A549 (cell line): Measurements from ENCODE around the gene DLX1. TPM values are rescaled to one million over a fixed set of nuclear protein-coding genes. Genes with fewer than 3 reads are reported as not detected.

Source experiments
- ATAC-seq, 2 experiments: fragments of 200-7000 bp in 1 of 2; fragments of >200 bp in 1 of 2; cut with Nextera tagmentation in 1 of 2; cut with Tn5 transposase in 1 of 2; 3 replicates each; pipeline versions ENCODE4 v1.8.0 to v1.9.1; 2018 to 2020; ENCODE audit warnings: mild to moderate bottlenecking in 1 of 2, moderate library complexity in 1 of 2
- CTCF ChIA-PET: fragments of 300-600 bp; sonication (Branson Sonifier 250); formaldehyde crosslinking; extraction: SDS; loops from one replicate; lab custom pipeline; 2021; ENCODE audit warnings: antibody characterized with exemption, inconsistent platforms; lab: Yijun Ruan, JAX
- POLR2A ChIA-PET: fragments of 350-600 bp; formaldehyde crosslinking; extraction: SDS; loops from one replicate; lab custom pipeline; 2021; ENCODE audit warnings: antibody characterized with exemption, inconsistent platforms; lab: Yijun Ruan, JAX
- DNase-seq, 2 experiments: peaks; one replicate each; pipeline versions ENCODE4 v3.0.0 to v3.0.0-alpha.2; 2011 to 2016; ENCODE audit warnings: low read depth in 1 of 2, low spot score in 1 of 2
- FAIRE-seq: peaks from 2 replicates; lab custom pipeline; 2011; peaks lifted over from hg19 to GRCh38; lab: Jason Lieb, UNC
- H3K27ac ChIP-seq, 2 experiments: fragments of >200 bp; sonication (Bioruptor Twin); formaldehyde crosslinking; 3 replicates each; pipeline ENCODE4 v1.5.1; 2016 to 2017
- H3K4me1 ChIP-seq: fragments of >200 bp; sonication (Bioruptor Twin); formaldehyde crosslinking; 3 replicates; pipeline ENCODE4 v1.6.1; 2016
- H3K4me2 ChIP-seq: fragments of >200 bp; sonication (Bioruptor Twin); formaldehyde crosslinking; 3 replicates; pipeline ENCODE4 v1.6.1; 2016
- H3K4me3 ChIP-seq: fragments of >200 bp; sonication (Bioruptor Twin); formaldehyde crosslinking; 3 replicates; pipeline ENCODE4 v1.5.1; 2016
- H3K9me3 ChIP-seq: fragments of >200 bp; sonication (Bioruptor Twin); formaldehyde crosslinking; 3 replicates; pipeline ENCODE4 v1.6.1; 2016
- ATOH8 ChIP-seq: fragments of 250-450 bp; sonication (Bioruptor Pico); IDR thresholded peaks from 2 replicates; pipeline ENCODE4 v1.5.0; 2020; ENCODE audit warnings: low read depth, mild to moderate bottlenecking, moderate library complexity
- CEBPB ChIP-seq, 2 experiments: fragments of >200 bp in 1 of 2; sonication (Bioruptor Twin) in 1 of 2; formaldehyde crosslinking in 1 of 2; IDR thresholded peaks; 2 replicates each; pipeline ENCODE4 v1.6.1; 2012 to 2016
- ELK1 ChIP-seq: fragments of 150-350 bp; IDR thresholded peaks from 2 replicates; pipeline ENCODE4 v1.6.1; 2014; ENCODE audit warnings: low read depth, mild to moderate bottlenecking, low read length
- EP300 ChIP-seq, 2 experiments: fragments of >200 bp; sonication (Bioruptor Twin); formaldehyde crosslinking; IDR thresholded peaks; 2 replicates in 1 of 2; 3 replicates in 1 of 2; pipeline ENCODE4 v1.6.1; 2016 to 2017
- FOSB ChIP-seq: fragments of 250-450 bp; sonication (Bioruptor Pico); IDR thresholded peaks from 2 replicates; pipeline ENCODE4 v1.5.0; 2020; ENCODE audit warnings: mild to moderate bottlenecking, moderate library complexity
- FOSL2 ChIP-seq, 2 experiments: fragments of 450-650 bp in 1 of 2; fragments of >200 bp in 1 of 2; sonication (Bioruptor Twin) in 1 of 2; formaldehyde crosslinking; IDR thresholded peaks; 2 replicates each; pipeline versions ENCODE4 v1.5.0 to v1.6.1; 2016 to 2020; ENCODE audit warnings: mild to moderate bottlenecking in 1 of 2, moderate library complexity in 1 of 2
- HDAC2 ChIP-seq: fragments of 200-600 bp; sonication (generic); IDR thresholded peaks from 2 replicates; pipeline ENCODE4 v1.6.1; 2016
- HEYL ChIP-seq: fragments of 250-450 bp; sonication (Bioruptor Pico); IDR thresholded peaks from 2 replicates; pipeline ENCODE4 v1.8.0; 2021; ENCODE audit warnings: mild to moderate bottlenecking, moderate library complexity
- HOXB5 ChIP-seq: fragments of 250-450 bp; sonication (Bioruptor Pico); IDR thresholded peaks from 2 replicates; pipeline ENCODE4 v1.5.0; 2020; ENCODE audit warnings: mild to moderate bottlenecking, moderate library complexity
- JUNB ChIP-seq: fragments of >200 bp; sonication (Bioruptor Twin); formaldehyde crosslinking; IDR thresholded peaks from 2 replicates; pipeline ENCODE4 v1.6.1; 2016
- MYC ChIP-seq: IDR thresholded peaks from 2 replicates; pipeline ENCODE4 v1.6.1; 2012; ENCODE audit warnings: mild to moderate bottlenecking, inconsistent platforms, low read length, improper control_type of control experiment, borderline replicate concordance
- NPAS2 ChIP-seq: fragments of 250-450 bp; sonication (Bioruptor Pico); IDR thresholded peaks from 2 replicates; pipeline ENCODE4 v1.8.0; 2022; ENCODE audit warnings: mild to moderate bottlenecking, moderate library complexity, borderline replicate concordance
- POLR2A ChIP-seq: IDR thresholded peaks from 2 replicates; pipeline ENCODE4 v1.6.1; 2012; ENCODE audit warnings: mild to moderate bottlenecking, low read length
- POLR2AphosphoS2 ChIP-seq: conservative IDR thresholded peaks from 2 replicates; pipeline ENCODE4 v1.6.1; 2012; ENCODE audit warnings: low read length, improper control_type of control experiment, inconsistent platforms
- RAD21 ChIP-seq, 2 experiments: fragments of >200 bp in 1 of 2; sonication (Bioruptor Twin) in 1 of 2; formaldehyde crosslinking in 1 of 2; IDR thresholded peaks in 1 of 2; conservative IDR thresholded peaks in 1 of 2; 2 replicates in 1 of 2; 3 replicates in 1 of 2; pipeline ENCODE4 v1.6.1; 2012 to 2018; ENCODE audit warnings: inconsistent platforms in 1 of 2
- RCOR1 ChIP-seq: fragments of 150-350 bp; IDR thresholded peaks from 2 replicates; pipeline ENCODE4 v1.6.1; 2014; ENCODE audit warnings: antibody characterized with exemption, low read length, low read depth
- REST ChIP-seq: fragments of 200-600 bp; sonication (generic); IDR thresholded peaks from 2 replicates; pipeline ENCODE4 v1.6.1; 2016; ENCODE audit warnings: antibody characterized with exemption, mild to moderate bottlenecking, moderate library complexity
- SREBF2 ChIP-seq: fragments of 450-650 bp; IDR thresholded peaks from 2 replicates; pipeline ENCODE4 v1.6.1; 2014; ENCODE audit warnings: mild to moderate bottlenecking, moderate library complexity
- TP53 ChIP-seq: fragments of 250-450 bp; sonication (Bioruptor Pico); IDR thresholded peaks from 2 replicates; pipeline ENCODE4 v1.5.0; 2021; ENCODE audit warnings: mild to moderate bottlenecking, moderate library complexity
- ZNF302 ChIP-seq: fragments of 250-450 bp; sonication (Bioruptor Pico); IDR thresholded peaks from 2 replicates; pipeline ENCODE4 v1.9.0; 2021; ENCODE audit warnings: inconsistent platforms, mild to moderate bottlenecking, moderate library complexity
- WGBS: methylation state at CpG from one replicate; pipeline ENCODE4 v1.1.6; 2017; ENCODE audit errors: missing lambda C conversion rate; 5-methylcytosine and 5-hydroxymethylcytosine counted together
- polyA plus RNA-seq, 4 experiments: library from polyadenylated mRNA; depleted of rRNA in 3 of 4; stranded (reverse); fragments of >200 nt; fragmentation: RNase III in 1 of 4; extraction: RNeasy Plus Mini Kit Qiagen cat#74134 plus additional on column Dnase treatment in 1 of 4; gene quantifications; 2 replicates in 3 of 4; 3 replicates in 1 of 4; pipeline ENCODE4 v1.2.3, GENCODE V29; 2011 to 2017

The DLX1 gene
- polyA plus RNA-seq, 2 of the 4 experiments (the other 2 are of a cell fraction), result 1.1 to 2.5 TPM

GRCh38 chr2:172106108-172106961 is 21.0 kb downstream of the DLX1 start (continued):
- TF ChIP-seq ELK1, result no peak
- no peak for TF ChIP-seq CEBPB (IDR thresholded peaks at IDR 0.05)
- TF ChIP-seq POLR2AphosphoS2, result no peak
- TF ChIP-seq HEYL (CRISPR knock-in tag), result no peak
- TF ChIP-seq RCOR1, result no peak
- no peak for TF ChIP-seq JUNB

- H3K4me1 ChIP-seq, result peaks cover 7% of the 10 kb centered on the region; the same call in 2 of the 3 replicates
- ChIA-PET POLR2A (no interaction called here), CTCF (interaction anchor here (0.6 to 9.4 kb wide), 17 partner anchors 8 to 548 kb away, joined by 3 to 128 read pairs (median 5); partner anchors contain the start of gene HAT1)
- H3K27ac ChIP-seq, result no peak overlapping the region
- DNase-seq, result no peak
- H3K4me2 ChIP-seq, result no peak overlapping the region
- 93% methylated on average over 51 of the region's 51 CpGs for WGBS
- H3K9me3 ChIP-seq, result no peaks in the 10 kb centered on the region
- FAIRE-seq, result no peak
- no peak overlapping the region for H3K4me3 ChIP-seq
- ATAC-seq, result no peak
- TF ChIP-seq MYC (no peak), ZNF302 (CRISPR knock-in tag) (no peak)
These were observed 22.6 kb downstream of the DLX1 start for GRCh38 chr2:172107690-172108586.

- H3K27ac ChIP-seq, result no peak overlapping the region
- DNase-seq (no peak), ATAC-seq (no peak), FAIRE-seq (no peak)
- CTCF ChIA-PET, result interaction anchor here (0.6 to 7.3 kb wide), 6 partner anchors 19 to 404 kb away, joined by 3 to 122 read pairs (median 3); no protein-coding TSS in a partner anchor
- no peak for TF ChIP-seq RAD21 (conservative IDR thresholded peaks at IDR 0.05 in 1 of 2, IDR thresholded peaks at IDR 0.05 in 1 of 2)
- no peak for TF ChIP-seq NPAS2 (CRISPR knock-in tag)
- H3K4me1 ChIP-seq, result peaks cover 4% of the 10 kb centered on the region; the same call in 2 of the 3 replicates
- H3K4me3 ChIP-seq, result no peak overlapping the region
- WGBS, result 85% methylated on average over 8 of the region's 8 CpGs
- no peak overlapping the region for H3K4me2 ChIP-seq
- H3K9me3 ChIP-seq, result no peaks in the 10 kb centered on the region
- POLR2A ChIA-PET, result no interaction called here
These were observed 23.3 kb downstream of the DLX1 start for GRCh38 chr2:172108587-172108930.

- WGBS, result 74% methylated on average over 28 of the region's 29 CpGs
- Histone ChIP-seq H3K4me2 (no peak overlapping the region), H3K4me1 (peaks cover 3% of the 10 kb centered on the region; the same call in 1 of the 3 replicates), H3K27ac (no peak overlapping the region), H3K4me3 (no peak overlapping the region), H3K9me3 (no peaks in the 10 kb centered on the region)
- ATAC-seq (no peak), FAIRE-seq (no peak), DNase-seq (no peak)
- CTCF ChIA-PET, result interaction anchor here (3.8 kb wide), 1 partner anchor 18 kb away, joined by 32 read pairs; no protein-coding TSS in a partner anchor
- POLR2A ChIA-PET, result no interaction called here
- no peak for TF ChIP-seq EP300 (IDR thresholded peaks at IDR 0.05)
- no peak for TF ChIP-seq SREBF2
- no peak for TF ChIP-seq HOXB5 (CRISPR knock-in tag)
- TF ChIP-seq REST, result no peak
- no peak for TF ChIP-seq HDAC2
- no peak for TF ChIP-seq FOSL2 (IDR thresholded peaks at IDR 0.05)
- no peak for TF ChIP-seq FOSL2 (CRISPR knock-in tag; IDR thresholded peaks at IDR 0.05)
- TF ChIP-seq ATOH8 (CRISPR knock-in tag), result no peak
- TF ChIP-seq TP53, result no peak
- TF ChIP-seq FOSB (CRISPR knock-in tag), result no peak
- TF ChIP-seq POLR2A, result no peak
- no peak for TF ChIP-seq ELK1
These were observed 24.1 kb downstream of the DLX1 start for GRCh38 chr2:172109256-172109987.
